Neural progenitor cell (in vitro differentiated cells): ENCODE measurements around the gene EGLN1.

Experiments used
- CTCF ChIP-seq: fragments of 200-600 bp; sonication (generic); IDR thresholded peaks from 2 replicates; pipeline ENCODE4 v1.5.1; 2017; ENCODE audit warnings: antibody characterized with exemption, mild to moderate bottlenecking
- EZH2 ChIP-seq: fragments of 200-600 bp; sonication (generic); IDR thresholded peaks from 2 replicates; pipeline ENCODE4 v1.6.1; 2017; ENCODE audit warnings: antibody characterized with exemption, mild to moderate bottlenecking, moderate library complexity
- EZH2phosphoT487 ChIP-seq: fragments of 200-600 bp; sonication (generic); IDR thresholded peaks from 2 replicates; pipeline ENCODE4 v1.6.1; 2017; ENCODE audit warnings: antibody characterized with exemption

- no peak for TF ChIP-seq CTCF
- TF ChIP-seq EZH2phosphoT487, result no peak
- TF ChIP-seq EZH2, result no peak
Measured at GRCh38 chr1:231395076-231395997, 26.8 kb downstream of the EGLN1 start.
